Liver (tissue), 3 donors: ENCODE data around the gene CYP2S1.
"Not testable (repeated sequence)": the region's sequence is repeated elsewhere in the genome, so short reads cannot be mapped to it uniquely, and the experiment has no call there.

ENCODE experiments used
- ATF3 ChIP-seq: IDR thresholded peaks from 2 replicates; pipeline ENCODE4 v1.6.1; 2016; ENCODE audit warnings: antibody characterized with exemption
- EGR1 ChIP-seq, 2 donors: IDR thresholded peaks; 2 replicates each; pipeline ENCODE4 v1.6.1; 2016 to 2018; ENCODE audit warnings: antibody characterized with exemption in 2 of 2, low read depth in 2 of 2
- HNF4G ChIP-seq: IDR thresholded peaks from 2 replicates; pipeline ENCODE4 v1.6.1; 2016; ENCODE audit warnings: antibody characterized with exemption
- JUND ChIP-seq, 2 donors: IDR thresholded peaks; 2 replicates each; pipeline ENCODE4 v1.6.1; 2016; ENCODE audit warnings: antibody characterized with exemption in 2 of 2
- RAD21 ChIP-seq, 2 donors: IDR thresholded peaks; 2 replicates each; pipeline ENCODE4 v1.6.1; 2016; ENCODE audit warnings: antibody characterized with exemption in 2 of 2, mild to moderate bottlenecking in 2 of 2
- REST ChIP-seq: IDR thresholded peaks from 2 replicates; pipeline ENCODE4 v1.6.1; 2016; ENCODE audit warnings: antibody characterized with exemption, mild to moderate bottlenecking
- RXRA ChIP-seq, 2 donors: IDR thresholded peaks; 2 replicates each; pipeline ENCODE4 v1.6.1; 2017 to 2018; ENCODE audit warnings: antibody characterized with exemption in 2 of 2, mild to moderate bottlenecking in 1 of 2
- SP1 ChIP-seq: IDR thresholded peaks from 2 replicates; pipeline ENCODE4 v1.6.1; 2018; ENCODE audit warnings: antibody characterized with exemption, mild to moderate bottlenecking
- TAF1 ChIP-seq: conservative IDR thresholded peaks from 2 replicates; pipeline ENCODE4 v1.6.1; 2016; ENCODE audit warnings: antibody characterized with exemption, mild to moderate bottlenecking
- YY1 ChIP-seq: IDR thresholded peaks from 2 replicates; pipeline ENCODE4 v1.6.1; 2016; ENCODE audit warnings: antibody characterized with exemption, mild to moderate bottlenecking
- ZBTB33 ChIP-seq: IDR thresholded peaks from 2 replicates; pipeline ENCODE4 v1.6.1; 2016; ENCODE audit warnings: antibody characterized with exemption
- TF ChIP-seq, protein P1 (sequence below): fragments of 150-350 bp; IDR thresholded peaks from 2 replicates; pipeline ENCODE4 v1.5.1; 2017; ENCODE audit warnings: improper control_type of control experiment, low read depth, low read length; ENCODE audit not compliant: missing input control
- TF ChIP-seq, protein P2 (sequence below): IDR thresholded peaks from 2 replicates; pipeline ENCODE4 v1.6.1; 2016; ENCODE audit warnings: antibody characterized with exemption
- donor health status: healthy.
- donor health status: healthy.

- TF ChIP-seq, protein P1, sequence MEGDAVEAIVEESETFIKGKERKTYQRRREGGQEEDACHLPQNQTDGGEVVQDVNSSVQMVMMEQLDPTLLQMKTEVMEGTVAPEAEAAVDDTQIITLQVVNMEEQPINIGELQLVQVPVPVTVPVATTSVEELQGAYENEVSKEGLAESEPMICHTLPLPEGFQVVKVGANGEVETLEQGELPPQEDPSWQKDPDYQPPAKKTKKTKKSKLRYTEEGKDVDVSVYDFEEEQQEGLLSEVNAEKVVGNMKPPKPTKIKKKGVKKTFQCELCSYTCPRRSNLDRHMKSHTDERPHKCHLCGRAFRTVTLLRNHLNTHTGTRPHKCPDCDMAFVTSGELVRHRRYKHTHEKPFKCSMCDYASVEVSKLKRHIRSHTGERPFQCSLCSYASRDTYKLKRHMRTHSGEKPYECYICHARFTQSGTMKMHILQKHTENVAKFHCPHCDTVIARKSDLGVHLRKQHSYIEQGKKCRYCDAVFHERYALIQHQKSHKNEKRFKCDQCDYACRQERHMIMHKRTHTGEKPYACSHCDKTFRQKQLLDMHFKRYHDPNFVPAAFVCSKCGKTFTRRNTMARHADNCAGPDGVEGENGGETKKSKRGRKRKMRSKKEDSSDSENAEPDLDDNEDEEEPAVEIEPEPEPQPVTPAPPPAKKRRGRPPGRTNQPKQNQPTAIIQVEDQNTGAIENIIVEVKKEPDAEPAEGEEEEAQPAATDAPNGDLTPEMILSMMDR: not testable (repeated sequence)
- TF ChIP-seq EGR1 (IDR thresholded peaks at IDR 0.05; ENCODE audit: low read depth in 2 of 2); ZBTB33; RAD21 (IDR thresholded peaks at IDR 0.05); REST; SP1; RXRA (IDR thresholded peaks at IDR 0.05); TAF1; HNF4G; YY1; JUND (IDR thresholded peaks at IDR 0.05); ATF3: not testable (repeated sequence)
- TF ChIP-seq, protein P2, sequence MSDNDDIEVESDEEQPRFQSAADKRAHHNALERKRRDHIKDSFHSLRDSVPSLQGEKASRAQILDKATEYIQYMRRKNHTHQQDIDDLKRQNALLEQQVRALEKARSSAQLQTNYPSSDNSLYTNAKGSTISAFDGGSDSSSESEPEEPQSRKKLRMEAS: not testable (repeated sequence)
These were observed 42.0 kb upstream of the CYP2S1 start for GRCh38 chr19:41150986-41151385.
